Peyer's patch (tissue), 4 donors: ENCODE results near the gene ATG13. TPM values are rescaled to one million over a fixed set of nuclear protein-coding genes. Genes with fewer than 3 reads are reported as not detected.

Experiments used
- DNase-seq, 3 donors: peaks; one replicate each; pipeline ENCODE4 v3.0.0-alpha.2; 2017 to 2019
- H3K27ac ChIP-seq, 4 donors: fragments of 200-600 bp; sonication (generic); one replicate each; pipeline ENCODE4 v1.5.1; 2016 to 2019
- H3K27me3 ChIP-seq, 2 donors: fragments of 200-600 bp; sonication (generic); one replicate each; pipeline ENCODE4 v1.5.1; 2019
- H3K36me3 ChIP-seq, 3 donors: fragments of 200-600 bp; sonication (generic); one replicate each; pipeline ENCODE4 v1.5.1; 2016 to 2019
- H3K4me1 ChIP-seq, 4 donors: fragments of 200-600 bp; sonication (generic); one replicate each; pipeline ENCODE4 v1.5.1; 2016 to 2019
- H3K4me3 ChIP-seq, 4 donors: fragments of 200-600 bp; sonication (generic); 1 replicate in 3 of 4; 2 replicates in 1 of 4; pipeline ENCODE4 v1.5.1; 2016 to 2019; ENCODE audit warnings: mild to moderate bottlenecking in 1 of 4
- H3K9me3 ChIP-seq, 4 donors: fragments of 200-600 bp; sonication (generic); one replicate each; pipeline ENCODE4 v1.5.1; 2016 to 2019; ENCODE audit warnings: mild to moderate bottlenecking in 1 of 4
- POLR2A ChIP-seq, 2 donors: fragments of 450-650 bp; IDR thresholded peaks; one replicate each; pipeline ENCODE4 v1.5.1; 2017; ENCODE audit warnings: antibody characterized with exemption in 2 of 2, mild to moderate bottlenecking in 2 of 2, moderate library complexity in 2 of 2
- total RNA-seq, 4 donors: library from RNA; depleted of rRNA; stranded (reverse); fragments of >200 nt; gene quantifications; one replicate each; pipeline ENCODE4 v1.1.0, GENCODE V29; 2016
- TF ChIP-seq, protein P1 (sequence below), 6 experiments: fragments of 450-650 bp in 4 of 6; fragments of 200-600 bp in 2 of 6; sonication (generic) in 1 of 6; IDR thresholded peaks; one replicate each; pipeline ENCODE4 v1.5.1; 2017 to 2019; ENCODE audit warnings: antibody characterized with exemption in 6 of 6, mild to moderate bottlenecking in 3 of 6, moderate library complexity in 1 of 6

The ATG13 gene
- total RNA-seq, 4 donors from 2014 or later: 86.5 to 119 (median 106) TPM

DNA sequence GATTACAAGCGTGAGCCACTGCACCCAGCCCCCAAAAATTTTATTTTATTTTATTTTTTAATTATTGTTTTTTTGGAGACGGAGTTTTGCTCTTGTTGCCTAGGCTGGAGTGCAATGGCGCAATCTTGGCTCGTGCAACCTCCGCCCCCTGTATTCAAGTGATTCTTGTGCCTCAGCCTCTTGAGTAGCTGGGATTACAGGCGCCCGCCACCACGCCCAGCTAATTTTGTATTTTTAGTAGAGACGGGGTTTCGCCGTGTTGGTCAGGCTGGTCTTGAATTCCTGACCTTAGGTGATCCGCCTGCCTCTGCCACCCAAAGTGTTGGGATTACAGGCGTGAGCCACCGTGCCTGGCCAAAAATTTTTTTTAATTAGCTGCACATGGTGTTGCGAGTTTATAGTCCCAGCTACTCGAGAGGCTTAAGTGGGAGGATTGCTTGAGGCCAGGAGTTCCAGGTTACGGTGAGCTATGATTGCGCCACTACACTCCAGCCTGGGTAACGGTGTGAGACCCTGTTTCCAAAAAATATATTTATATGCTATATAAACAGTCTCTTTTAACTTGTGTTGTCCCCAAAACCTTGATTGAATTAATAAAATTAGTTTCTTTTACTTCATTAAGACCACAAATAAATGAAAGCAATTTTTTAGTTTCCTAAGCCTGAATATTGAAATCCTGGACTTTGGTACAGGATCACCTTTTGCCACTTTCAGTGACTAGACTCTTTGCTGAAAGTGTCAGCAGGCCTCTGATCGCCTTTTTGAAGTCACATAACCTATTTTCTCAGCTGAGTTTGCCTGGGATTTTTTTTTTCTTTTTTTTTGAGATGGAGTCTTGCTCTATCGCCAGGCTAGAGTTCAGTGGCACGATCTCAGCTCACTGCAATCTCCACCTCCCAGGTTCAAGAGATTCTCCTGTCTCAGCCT lies 16.2 kb downstream of the ATG13 start:
- no peak overlapping the region for H3K27ac ChIP-seq
- no peaks in the 10 kb centered on the region for H3K4me1 ChIP-seq

DNA sequence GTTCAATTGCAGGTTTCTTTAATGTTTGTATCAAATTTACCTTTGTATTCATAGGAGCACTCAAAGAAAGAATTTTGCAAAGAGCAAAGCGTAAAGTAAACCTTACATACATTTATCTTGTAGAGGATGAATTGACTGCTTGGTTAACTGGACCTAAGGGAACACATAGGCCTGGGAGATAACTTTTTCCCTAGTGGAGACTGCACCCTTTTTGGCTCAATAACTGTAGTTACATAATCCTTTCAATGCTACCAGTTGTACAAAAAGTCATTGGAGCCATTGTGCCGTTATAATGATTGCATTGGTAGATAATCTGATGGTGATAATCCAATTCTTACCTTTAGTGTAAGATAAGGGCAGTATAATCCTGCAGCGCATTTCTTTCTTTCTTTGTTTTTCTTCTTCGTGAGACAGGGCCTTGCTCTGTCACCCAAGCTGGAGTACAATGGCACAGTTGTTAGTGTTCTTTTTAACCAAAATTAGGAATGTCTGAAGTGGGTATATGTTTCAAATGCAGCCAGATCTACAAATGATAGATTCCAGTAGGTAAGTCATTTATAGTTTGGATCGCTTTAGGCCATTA lies 18.3 kb downstream of the ATG13 start:
- no peak for DNase-seq
- no peak overlapping the region for H3K4me3 ChIP-seq
- peaks cover 0 to 5% (median 0%) of the 10 kb centered on the region in 4 donors for H3K4me1 ChIP-seq
- no peak overlapping the region for H3K27ac ChIP-seq
- H3K27me3 ChIP-seq: no peaks in the 10 kb centered on the region
- TF ChIP-seq POLR2A (IDR thresholded peaks at IDR 0.05): no peak
- TF ChIP-seq, protein P1, sequence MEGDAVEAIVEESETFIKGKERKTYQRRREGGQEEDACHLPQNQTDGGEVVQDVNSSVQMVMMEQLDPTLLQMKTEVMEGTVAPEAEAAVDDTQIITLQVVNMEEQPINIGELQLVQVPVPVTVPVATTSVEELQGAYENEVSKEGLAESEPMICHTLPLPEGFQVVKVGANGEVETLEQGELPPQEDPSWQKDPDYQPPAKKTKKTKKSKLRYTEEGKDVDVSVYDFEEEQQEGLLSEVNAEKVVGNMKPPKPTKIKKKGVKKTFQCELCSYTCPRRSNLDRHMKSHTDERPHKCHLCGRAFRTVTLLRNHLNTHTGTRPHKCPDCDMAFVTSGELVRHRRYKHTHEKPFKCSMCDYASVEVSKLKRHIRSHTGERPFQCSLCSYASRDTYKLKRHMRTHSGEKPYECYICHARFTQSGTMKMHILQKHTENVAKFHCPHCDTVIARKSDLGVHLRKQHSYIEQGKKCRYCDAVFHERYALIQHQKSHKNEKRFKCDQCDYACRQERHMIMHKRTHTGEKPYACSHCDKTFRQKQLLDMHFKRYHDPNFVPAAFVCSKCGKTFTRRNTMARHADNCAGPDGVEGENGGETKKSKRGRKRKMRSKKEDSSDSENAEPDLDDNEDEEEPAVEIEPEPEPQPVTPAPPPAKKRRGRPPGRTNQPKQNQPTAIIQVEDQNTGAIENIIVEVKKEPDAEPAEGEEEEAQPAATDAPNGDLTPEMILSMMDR (IDR thresholded peaks at IDR 0.05): no peak
- H3K9me3 ChIP-seq: no peaks in the 10 kb centered on the region
- H3K36me3 ChIP-seq: peaks cover 0 to 31% (median 0%) of the 10 kb centered on the region in 3 donors

More for the DNA sequence above, 16.2 kb downstream of the ATG13 start:
- Histone ChIP-seq H3K27me3 (no peaks in the 10 kb centered on the region), H3K4me3 (no peak overlapping the region), H3K36me3 (peaks cover 0 to 49% (median 0%) of the 10 kb centered on the region in 3 donors), H3K9me3 (no peaks in the 10 kb centered on the region)
- no peak for DNase-seq
- no peak for TF ChIP-seq POLR2A (IDR thresholded peaks at IDR 0.05)
- TF ChIP-seq, protein P1 (IDR thresholded peaks at IDR 0.05): no peak

DNA sequence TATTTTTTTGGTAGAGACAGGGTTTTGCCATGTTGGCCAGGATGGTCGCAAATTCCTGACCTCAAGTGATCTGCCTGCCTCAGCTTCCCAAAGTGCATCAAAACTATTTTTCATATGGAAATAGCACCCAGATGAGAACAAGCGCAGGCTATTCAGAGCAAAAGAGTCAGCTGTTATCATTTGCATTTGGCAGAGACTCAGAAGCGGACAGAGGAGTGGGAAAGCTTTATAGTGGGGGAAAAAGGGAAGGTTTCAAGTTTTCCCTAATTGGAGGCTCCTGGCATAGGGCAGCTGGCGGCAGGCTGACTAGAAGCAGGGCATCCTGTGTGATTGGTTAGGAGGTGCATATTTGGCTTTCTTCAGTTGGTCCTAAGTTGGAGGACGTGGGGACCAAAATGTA lies 20.2 kb downstream of the ATG13 start:
- H3K4me3 ChIP-seq: no peak overlapping the region
- no peak overlapping the region for H3K27ac ChIP-seq
- peaks cover 0 to 9% (median 0%) of the 10 kb centered on the region in 4 donors for H3K4me1 ChIP-seq
- no peaks in the 10 kb centered on the region for H3K27me3 ChIP-seq
- no peak for DNase-seq
- peaks cover 0 to 18% (median 0%) of the 10 kb centered on the region in 3 donors for H3K36me3 ChIP-seq
- no peak for TF ChIP-seq POLR2A (IDR thresholded peaks at IDR 0.05)
- TF ChIP-seq, protein P1 (IDR thresholded peaks at IDR 0.05): no peak
- H3K9me3 ChIP-seq: no peaks in the 10 kb centered on the region

DNA sequence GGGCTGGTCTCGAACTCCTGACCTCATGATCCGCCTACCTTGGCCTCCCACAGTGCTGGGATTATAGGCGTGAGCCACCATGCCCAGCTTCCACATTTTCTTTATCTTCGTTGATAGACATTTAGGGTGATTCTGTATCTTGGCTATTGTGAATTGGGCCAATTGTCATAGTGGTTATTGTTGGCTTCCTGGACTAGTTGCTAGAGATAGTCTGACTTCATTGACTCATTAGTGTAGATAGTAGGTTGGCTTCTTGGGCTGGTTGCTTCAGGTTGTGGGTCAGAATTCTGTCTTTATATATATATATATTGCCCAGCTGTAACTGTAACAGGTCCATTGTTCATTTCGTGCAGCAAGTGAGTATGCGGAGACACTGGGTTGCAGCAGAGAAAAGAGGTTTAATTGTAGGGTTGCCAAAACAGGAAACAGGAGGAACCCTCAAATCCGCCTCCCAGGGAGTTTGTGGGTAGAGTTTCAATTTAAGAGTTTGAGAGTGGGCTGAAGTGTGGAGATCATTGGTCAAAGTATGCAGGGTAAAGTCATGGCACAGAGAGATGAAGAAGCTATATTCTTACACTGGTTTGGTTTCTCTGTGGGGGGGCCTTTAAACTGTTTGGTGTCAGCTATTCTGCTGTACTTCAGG lies 22.0 kb downstream of the ATG13 start:
- H3K27me3 ChIP-seq: no peaks in the 10 kb centered on the region
- peak overlapping the region in 1 of 4 donors; percentile 53 for H3K27ac ChIP-seq
- peaks cover 0 to 14% (median 0%) of the 10 kb centered on the region in 3 donors for H3K36me3 ChIP-seq
- no peaks in the 10 kb centered on the region for H3K9me3 ChIP-seq
- H3K4me1 ChIP-seq: peaks cover 0 to 9% (median 0%) of the 10 kb centered on the region in 4 donors
- no peak overlapping the region for H3K4me3 ChIP-seq
- DNase-seq: no peak
- TF ChIP-seq, protein P1 (IDR thresholded peaks at IDR 0.05): no peak
- TF ChIP-seq POLR2A (IDR thresholded peaks at IDR 0.05): no peak

DNA sequence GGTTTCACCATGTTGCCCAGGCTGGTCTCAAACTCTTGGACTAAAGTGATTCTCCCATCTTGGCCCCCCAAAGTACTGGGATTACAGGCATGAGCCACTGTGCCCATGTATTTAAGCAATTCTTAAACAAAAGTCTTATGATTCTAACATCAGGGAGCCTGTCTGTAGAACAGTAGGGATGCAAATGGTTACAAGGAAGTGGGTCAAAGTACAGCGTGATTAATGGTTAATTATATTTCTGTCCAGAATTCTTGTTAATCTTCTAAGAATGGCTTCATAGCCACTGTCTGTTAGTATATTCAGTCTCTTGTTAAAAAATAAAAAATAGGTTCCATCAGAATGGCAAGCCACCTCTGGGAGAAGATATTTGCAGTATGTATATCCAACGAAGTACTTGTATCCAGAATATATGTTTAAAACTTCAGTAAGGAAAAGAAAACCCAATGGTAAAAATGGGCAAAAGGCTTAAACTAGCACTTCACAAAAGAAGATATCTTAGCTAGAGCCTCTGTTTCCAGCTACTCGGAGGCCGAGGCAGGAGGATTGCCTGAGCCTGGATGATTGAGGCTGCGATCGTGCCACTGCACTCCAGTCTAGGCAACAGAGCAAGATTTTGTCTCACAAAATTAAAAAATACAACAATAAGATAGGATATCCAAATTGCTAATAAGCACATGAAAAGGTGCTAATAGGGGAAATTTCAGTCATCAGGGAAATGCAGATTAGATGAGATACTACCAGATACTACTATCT lies 22.9 kb downstream of the ATG13 start:
- Histone ChIP-seq H3K27ac (peak overlapping the region in 2 of 4 donors; percentile 32 to 53), H3K9me3 (no peaks in the 10 kb centered on the region), H3K27me3 (no peaks in the 10 kb centered on the region), H3K4me3 (no peak overlapping the region), H3K36me3 (peaks cover 0 to 23% (median 0%) of the 10 kb centered on the region in 3 donors), H3K4me1 (peaks cover 0 to 9% (median 0%) of the 10 kb centered on the region in 4 donors)
- TF ChIP-seq, protein P1 (IDR thresholded peaks at IDR 0.05): no peak
- no peak for TF ChIP-seq POLR2A (IDR thresholded peaks at IDR 0.05)
- DNase-seq: no peak
